Right lung (tissue), 5 donors: ENCODE data around the gene CHN2. TPM values are rescaled to one million over a fixed set of nuclear protein-coding genes. Genes with fewer than 3 reads are reported as not detected.

ENCODE experiments used
- polyA plus RNA-seq, 5 donors: library from polyadenylated mRNA; unstranded; fragments of 120-200 nt; gene quantifications; one replicate each; pipeline versions ENCODE4 v1.2.1 to v1.2.3, GENCODE V29; 2013; ENCODE audit warnings: inconsistent platforms in 1 of 5, low replicate concordance in 1 of 5; ENCODE audit not compliant: insufficient read length in 5 of 5, insufficient read depth in 1 of 5

Gene CHN2
- polyA plus RNA-seq, 5 donors: 3.2 to 4.0 (median 3.9) TPM

Other genes with a start within 250 kb of the CHN2 start
- gene TRIL, start 236.4 kb upstream of the CHN2 start, polyA plus RNA-seq: 10 to 100 TPM; 36.6 to 58.5 (median 47.6) TPM
- gene CPVL, start 48.2 kb upstream of the CHN2 start, polyA plus RNA-seq: 10 to 100 TPM in 4 of 5 donors, 1 to 10 TPM in 1; 8.2 to 13.3 (median 11.6) TPM